ENCODE data around the gene KCNH6.

DNA sequence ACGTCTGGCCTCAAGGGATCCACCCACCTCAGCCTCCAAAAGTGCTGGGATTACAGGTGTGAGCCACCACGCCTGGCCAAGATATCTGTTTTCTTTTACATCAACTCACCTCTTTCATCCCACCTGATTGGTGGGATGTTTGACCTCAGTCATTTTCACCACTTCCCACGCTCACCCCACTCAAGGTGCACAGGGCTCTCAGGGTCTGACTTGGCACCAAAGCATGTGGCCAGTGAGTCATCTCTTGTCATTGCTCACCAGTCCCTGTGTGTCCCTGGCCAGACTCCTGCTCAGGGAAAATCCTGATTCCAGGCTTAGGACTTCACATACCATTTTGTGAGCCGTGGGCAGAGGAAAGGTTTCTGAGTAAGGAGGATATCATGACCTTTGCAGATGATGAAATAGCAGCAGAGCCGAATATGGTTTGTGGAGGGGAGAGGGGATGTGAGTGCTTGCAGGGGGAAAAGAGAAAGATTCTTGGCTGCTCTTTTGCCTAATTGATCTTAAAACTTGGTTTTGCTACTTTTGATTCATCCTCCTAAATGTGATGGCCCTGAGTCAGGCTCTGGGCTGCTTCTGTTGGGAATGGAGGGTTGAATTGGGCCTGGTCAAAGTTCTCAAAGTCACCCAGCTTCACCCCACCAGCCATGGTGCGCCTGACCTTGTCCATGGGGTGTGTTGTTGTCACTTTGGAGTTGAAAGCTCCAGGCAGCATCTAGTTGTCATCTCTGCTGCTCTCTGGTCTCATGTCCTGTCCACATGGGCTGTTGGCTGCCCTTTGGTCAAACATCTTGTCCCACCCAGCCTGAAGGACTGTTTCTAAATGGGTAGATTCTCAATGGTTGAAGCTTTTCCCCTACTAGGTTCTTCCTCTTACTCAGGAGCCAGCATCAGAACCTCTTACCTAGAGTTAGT is 6.0 kb upstream of the KCNH6 start:
- no peak for TF ChIP-seq FOXA2 (IDR thresholded peaks at IDR 0.05)
- no peak for TF ChIP-seq YY1 (IDR thresholded peaks at IDR 0.05)
- TF ChIP-seq, protein P1, sequence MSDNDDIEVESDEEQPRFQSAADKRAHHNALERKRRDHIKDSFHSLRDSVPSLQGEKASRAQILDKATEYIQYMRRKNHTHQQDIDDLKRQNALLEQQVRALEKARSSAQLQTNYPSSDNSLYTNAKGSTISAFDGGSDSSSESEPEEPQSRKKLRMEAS (IDR thresholded peaks at IDR 0.05): no peak
- TF ChIP-seq, protein P2, sequence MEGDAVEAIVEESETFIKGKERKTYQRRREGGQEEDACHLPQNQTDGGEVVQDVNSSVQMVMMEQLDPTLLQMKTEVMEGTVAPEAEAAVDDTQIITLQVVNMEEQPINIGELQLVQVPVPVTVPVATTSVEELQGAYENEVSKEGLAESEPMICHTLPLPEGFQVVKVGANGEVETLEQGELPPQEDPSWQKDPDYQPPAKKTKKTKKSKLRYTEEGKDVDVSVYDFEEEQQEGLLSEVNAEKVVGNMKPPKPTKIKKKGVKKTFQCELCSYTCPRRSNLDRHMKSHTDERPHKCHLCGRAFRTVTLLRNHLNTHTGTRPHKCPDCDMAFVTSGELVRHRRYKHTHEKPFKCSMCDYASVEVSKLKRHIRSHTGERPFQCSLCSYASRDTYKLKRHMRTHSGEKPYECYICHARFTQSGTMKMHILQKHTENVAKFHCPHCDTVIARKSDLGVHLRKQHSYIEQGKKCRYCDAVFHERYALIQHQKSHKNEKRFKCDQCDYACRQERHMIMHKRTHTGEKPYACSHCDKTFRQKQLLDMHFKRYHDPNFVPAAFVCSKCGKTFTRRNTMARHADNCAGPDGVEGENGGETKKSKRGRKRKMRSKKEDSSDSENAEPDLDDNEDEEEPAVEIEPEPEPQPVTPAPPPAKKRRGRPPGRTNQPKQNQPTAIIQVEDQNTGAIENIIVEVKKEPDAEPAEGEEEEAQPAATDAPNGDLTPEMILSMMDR (IDR thresholded peaks at IDR 0.05; ENCODE audit: low read depth, low read length, missing input control): no peak
- TF ChIP-seq, protein P3, sequence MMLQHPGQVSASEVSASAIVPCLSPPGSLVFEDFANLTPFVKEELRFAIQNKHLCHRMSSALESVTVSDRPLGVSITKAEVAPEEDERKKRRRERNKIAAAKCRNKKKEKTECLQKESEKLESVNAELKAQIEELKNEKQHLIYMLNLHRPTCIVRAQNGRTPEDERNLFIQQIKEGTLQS (IDR thresholded peaks at IDR 0.05): no peak
